GM21367 (cell line): ENCODE measurements around the gene FASTK.

Source experiments
- ATAC-seq: cut with Tn5 transposase; IDR thresholded peaks from one replicate; pipeline ENCODE4 v1.9.1; 2021; ENCODE audit not compliant: unreplicated experiment

FASTK gene

GRCh38 chr7:151083071-151083823, 2.6 kb upstream of the FASTK start, which contains the start of gene TMUB1:
TSS of gene TMUB1 (minus strand) at chr7:151083493. CDS start at chr7:151082563, 930 bp downstream.
- ATAC-seq = peak; percentile 40

- no peak for ATAC-seq
Observed at GRCh38 chr7:151082141-151083070, 1.8 kb upstream of the FASTK start.

DNA sequence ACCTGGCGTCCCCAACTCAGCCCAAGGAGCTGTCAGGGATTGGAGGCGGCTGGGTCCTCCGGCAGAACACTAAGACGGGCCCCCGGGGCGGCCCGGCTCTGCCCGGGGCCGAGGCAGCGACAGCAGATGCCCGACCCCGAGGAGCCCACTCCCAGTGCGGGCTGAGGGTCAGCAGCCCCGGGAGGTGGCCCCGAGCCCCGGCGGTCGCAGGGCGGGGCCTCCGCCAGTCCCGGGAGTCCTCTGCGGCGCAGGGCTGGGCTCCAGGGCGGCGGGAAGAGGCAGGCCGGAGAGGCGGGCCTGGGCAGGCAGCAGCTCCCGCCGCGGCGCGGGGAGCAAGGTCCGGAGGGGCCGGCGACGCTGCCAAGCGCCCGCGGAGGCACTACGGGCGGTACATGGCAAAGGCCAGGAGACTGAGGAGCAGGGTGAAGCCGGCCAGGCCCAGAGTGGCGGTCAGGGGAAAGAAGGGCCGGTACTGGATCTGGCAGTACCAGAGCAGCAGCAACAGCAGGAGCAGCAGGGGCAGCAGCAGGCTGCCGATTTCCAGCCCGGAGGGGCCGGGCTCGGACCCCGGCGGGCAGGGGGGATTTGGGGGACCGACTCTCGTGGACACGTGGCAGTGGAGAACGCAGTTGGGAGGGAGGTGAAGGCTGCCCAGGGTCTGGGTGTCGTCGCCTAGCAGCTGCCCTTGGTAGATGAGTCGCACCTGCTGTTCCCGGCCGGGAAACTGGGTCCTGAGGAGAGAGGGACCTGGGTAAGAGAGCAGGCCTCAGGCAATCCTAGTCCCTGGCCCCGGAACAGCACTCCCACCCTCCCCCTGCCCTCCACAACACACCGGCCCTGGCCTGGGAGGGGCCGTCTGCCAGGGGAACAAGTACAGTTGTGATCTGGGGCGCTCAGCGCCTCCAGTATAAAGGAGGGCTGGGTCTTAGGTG, 827 bp upstream of the FASTK start:
- no peak for ATAC-seq

DNA sequence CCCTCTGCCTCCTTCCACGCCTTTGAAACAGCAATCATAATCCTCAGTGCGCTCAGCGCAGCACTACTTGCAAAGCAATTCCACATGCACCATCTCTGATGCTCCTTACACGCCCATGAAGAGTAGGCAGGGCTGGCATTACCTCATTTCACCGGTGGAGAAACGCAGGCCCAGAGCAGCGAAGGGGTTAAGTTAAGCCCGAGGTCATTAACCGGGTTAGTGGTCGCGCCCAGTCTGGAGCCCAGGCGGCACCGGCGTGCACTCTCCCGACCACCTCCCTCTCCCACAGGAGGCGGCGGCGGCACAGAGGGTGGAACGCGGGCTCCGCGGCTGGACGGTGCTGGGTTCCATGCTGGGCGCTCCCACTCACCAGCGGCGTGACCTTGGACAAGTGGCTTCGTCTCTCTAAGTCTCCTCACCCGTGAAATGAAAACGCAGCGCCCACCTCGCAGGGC, 515 bp downstream of the FASTK start:
- peak; percentile 1 for ATAC-seq

DNA sequence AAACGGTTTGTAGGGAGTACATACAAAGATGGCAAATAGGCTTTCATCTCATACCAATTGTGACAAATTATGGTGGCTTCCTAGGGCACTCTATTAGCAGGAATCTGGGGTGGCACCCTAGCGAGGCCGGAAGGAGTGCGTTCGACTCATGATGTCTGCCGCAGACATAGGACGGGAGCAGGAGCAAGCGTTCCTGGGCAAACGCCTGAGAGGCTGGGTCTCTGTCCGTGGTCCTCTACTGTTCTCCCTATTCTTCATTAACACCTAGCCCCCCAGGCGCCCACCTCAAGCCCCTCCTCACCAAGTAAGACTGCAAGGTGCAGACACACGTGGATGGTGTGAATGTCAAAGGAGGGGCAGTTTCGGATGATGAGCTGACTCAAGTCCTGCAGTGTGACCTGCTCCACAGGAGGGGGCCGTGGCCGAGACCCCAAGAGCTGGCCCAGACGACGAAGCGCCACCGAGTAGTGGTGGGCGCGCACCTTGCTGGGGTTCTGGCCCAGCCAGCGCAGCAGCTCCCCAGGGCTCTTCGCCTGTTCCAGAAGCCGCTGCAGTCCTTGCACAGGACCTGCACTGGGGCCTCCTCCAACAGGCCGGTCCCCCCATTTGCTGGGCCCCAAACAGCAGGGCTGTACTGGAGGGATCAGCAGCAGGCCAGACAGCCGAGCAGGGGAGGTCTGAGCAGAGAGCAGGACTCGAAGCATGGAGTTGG, 1.3 kb downstream of the FASTK start:
- no peak for ATAC-seq

GRCh38 chr7:151078233-151079040, 2.2 kb downstream of the FASTK start:
- ATAC-seq = no peak

- no peak for ATAC-seq
Observed at GRCh38 chr7:151077705-151078232, 2.8 kb downstream of the FASTK start.

DNA sequence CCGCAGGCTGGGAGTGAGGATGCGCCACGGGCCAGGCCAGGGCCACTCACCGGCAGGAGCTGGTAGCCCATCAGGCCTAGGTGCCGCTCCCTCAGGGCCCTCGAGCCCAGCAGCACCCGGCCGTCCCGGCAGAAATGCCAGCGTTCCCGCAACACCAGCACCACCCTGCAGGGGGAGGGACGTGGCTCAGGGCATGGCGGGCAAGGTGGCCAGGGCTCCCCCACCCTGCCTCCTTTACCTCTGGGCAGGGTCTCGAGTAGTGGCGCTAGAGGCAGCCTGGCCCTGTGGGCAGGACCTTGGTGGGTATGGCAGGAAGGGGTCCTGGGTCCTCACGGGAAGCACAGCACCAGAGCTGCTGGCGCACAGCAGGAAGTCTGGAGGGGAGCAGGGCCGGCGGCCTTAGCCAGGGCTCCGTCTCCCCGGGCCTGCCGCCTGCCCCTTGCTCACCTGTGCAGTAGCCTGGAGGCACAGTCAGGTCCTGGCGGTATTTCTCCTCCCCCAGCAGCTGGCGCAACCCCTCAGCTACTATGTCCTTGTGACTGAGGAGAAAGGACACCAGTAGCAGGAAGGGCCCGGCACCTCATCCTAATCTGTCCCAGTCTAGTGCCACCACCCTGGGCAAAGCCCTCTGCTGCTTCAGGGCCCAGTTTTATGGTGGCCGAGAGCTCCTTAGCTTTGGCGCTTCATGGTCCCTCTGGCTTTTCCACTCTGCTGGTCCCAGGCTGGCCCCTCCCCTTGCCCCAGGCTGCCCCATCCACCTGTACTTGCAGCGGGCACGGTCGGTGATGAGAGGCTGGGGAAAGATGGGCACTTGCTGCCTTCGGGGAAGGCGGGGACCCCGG, 3.5 kb downstream of the FASTK start:
- ATAC-seq = no peak

- no peak for ATAC-seq
Observed at GRCh38 chr7:151075978-151076426, 4.6 kb downstream of the FASTK start.

DNA sequence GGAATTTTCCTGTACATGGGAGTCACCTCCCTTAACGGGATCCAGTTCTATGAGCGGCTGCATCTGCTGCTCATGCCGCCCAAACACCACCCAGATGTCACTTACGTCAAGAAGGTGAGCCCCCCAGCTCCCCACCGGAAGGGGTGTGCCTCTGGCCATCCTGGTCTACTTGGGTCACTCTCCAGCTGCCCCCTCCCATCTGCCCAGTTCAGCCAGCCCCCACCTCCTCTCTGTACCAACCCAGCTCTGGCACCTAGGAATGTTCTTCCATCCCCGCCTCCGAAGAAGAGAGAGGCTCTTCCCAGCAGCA, 5.0 kb downstream of the FASTK start:
- no peak for ATAC-seq

GRCh38 chr7:151074817-151075661, 5.6 kb downstream of the FASTK start:
- no peak for ATAC-seq

DNA sequence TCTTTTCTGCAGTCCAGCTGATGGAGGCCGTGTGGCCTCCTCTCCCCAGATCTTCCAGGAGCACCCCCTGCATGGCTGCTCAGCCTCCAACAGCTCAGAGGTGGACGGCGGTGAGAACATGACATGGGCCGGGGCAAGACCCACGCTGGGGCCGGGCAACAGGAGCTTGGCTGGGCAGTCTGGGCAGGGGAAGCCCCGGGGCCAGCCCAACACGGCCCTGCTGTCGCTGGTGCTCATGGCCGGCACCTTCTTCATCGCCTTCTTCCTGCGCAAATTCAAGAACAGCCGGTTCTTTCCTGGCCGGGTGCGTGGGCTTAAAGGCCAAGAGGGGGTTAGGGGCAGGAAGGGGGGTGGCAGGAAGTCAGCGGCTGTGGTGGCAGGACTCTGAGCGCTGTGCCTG, 6.6 kb downstream of the FASTK start:
- ATAC-seq = no peak

DNA sequence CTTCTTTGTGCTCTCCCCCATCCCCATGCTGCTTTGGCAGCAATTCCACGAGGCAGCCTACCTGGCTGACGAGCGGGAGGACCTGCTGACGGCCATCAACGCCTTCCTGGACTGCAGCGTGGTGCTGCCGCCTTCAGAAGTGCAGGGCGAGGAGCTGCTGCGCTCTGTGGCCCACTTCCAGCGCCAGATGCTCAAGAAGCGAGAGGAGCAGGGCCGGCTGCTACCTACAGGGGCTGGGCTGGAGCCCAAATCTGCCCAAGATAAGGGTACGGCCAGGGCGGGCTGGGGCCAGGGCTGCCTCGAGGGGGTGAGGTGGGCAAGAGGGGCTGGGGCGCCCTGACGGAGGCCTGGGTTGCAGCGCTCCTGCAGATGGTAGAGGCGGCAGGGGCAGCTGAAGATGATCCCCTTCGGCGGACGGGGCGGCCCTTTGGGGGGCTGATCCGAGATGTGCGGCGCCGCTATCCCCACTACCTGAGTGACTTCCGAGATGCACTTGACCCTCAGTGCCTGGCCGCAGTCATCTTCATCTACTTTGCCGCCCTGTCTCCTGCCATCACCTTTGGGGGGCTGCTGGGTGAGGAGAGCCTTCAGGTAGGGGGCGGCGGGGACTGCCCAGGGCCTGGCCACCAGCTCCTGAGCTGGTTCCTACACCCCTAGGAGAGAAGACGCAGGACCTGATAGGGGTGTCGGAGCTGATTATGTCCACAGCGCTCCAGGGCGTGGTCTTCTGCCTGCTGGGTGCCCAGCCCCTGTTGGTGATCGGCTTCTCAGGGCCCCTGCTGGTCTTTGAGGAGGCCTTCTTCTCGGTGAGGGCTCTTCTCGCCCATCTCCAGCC, 9.4 kb downstream of the FASTK start:
- ATAC-seq = no peak

- ATAC-seq = no peak
Observed at GRCh38 chr7:151070574-151070960, 10.0 kb downstream of the FASTK start.

- no peak for ATAC-seq
Observed at GRCh38 chr7:151069841-151070573, 10.6 kb downstream of the FASTK start.
